Measurements from ENCODE around the gene CAPN15.

Gene CAPN15

GRCh38 chr16:578232-578869, 50.8 kb downstream of the CAPN15 start:
- DNase-seq (ENCODE audit: low read depth): no peak

- no peak for DNase-seq (ENCODE audit: low read depth)
Observed at GRCh38 chr16:578870-579405, 51.4 kb downstream of the CAPN15 start.

- no peak for DNase-seq (ENCODE audit: low read depth)
Observed at GRCh38 chr16:580141-580945, 52.8 kb downstream of the CAPN15 start.

- DNase-seq (ENCODE audit: low read depth): no peak
Observed at GRCh38 chr16:580946-581498, 53.5 kb downstream of the CAPN15 start.

- DNase-seq (ENCODE audit: low read depth): no peak
Observed at GRCh38 chr16:582218-582613, 54.7 kb downstream of the CAPN15 start.

DNA sequence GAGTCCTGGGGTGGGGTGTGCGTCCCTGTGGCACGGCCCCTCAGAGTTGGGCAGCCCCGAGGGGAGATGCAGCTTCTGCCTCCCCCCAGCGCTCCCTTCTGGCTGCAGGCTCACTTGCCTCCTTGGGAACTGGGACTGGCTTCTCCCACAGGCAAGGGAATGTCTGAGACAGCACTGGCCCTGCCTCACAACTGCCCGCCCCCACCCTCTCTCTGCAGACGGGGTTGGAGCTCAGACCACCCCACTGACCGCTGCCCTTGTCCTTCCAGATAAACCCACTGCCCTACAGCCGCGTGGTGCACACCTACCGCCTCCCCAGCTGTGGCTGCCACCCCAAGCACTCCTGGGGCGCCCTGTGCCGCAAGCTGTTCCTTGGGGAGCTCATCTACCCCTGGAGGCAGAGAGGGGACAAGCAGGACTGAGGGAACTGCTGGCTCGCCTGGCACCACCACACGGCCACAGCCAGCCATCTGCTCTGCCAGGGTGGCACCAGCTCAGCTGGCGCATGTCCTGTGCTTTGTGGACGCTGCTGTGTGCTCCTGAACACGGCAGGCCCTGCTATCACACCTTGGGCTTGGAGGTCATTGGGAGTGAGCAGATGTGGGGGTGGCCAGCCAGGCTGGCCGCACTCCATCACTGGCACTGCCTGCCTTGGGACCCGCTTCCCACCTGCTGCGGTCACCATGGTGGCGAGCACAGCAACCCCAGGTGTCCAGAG, 55.3 kb downstream of the CAPN15 start:
- no peak for DNase-seq (ENCODE audit: low read depth)

- no peak for DNase-seq (ENCODE audit: low read depth)
Observed at GRCh38 chr16:583470-583814, 55.9 kb downstream of the CAPN15 start.

DNA sequence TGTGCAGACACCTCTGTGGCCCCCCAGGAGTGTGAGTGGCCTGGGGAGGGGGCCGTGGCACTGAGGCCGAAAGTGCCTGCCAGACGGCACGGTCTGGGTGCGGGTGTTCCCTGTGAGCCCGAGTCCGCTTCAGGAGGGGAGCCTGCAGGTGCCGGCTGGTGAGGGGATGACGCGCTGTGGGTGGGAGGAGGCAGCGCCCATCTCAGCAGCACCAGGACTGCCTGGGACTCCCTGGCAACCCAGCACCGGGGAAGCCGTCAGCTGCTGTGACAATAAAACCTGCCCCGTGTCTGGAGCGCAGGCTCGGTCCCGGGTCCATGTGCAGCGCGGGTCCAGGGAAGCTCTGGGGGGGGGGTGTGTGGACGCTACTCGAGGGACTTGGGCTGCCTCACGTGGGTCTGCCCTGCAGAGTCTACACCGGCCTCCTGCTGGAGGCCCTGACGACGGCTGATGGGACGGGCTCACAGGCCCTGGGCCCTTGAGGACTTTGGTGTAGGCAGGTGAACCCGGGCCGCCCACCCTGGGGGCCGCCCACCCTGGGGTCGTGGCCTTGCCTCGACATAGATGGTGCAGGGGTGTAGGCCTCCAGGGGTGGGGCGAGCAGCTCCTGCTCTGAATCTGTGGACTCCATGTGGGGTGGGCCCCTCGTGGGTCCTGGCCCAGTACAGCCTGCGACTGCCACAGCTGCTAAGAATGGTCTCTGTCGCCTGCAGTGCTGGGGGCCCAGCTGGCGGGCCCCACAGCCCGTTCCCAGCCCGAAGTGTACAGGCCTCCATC, 56.5 kb downstream of the CAPN15 start:
- DNase-seq (ENCODE audit: low read depth): no peak

DNA sequence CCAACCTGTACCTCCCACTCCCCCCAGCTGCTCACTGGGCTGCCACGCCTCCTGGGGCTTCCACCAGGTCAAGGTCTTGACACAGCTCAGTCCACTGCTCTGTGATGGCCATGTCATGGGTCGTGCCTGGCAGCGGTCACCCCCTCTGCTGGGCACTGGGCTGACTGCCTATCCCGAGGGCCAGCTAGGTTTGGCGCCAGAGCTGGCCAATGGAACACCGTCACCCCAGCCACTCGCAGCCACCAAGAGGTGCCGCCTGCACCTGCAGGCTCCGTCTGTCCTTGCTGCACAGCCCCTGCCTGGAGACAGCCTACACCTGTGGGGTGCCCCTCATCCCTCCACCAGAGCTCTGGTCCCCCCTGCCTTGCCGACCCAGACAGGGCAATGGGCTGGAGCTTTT, 57.8 kb downstream of the CAPN15 start:
- DNase-seq (ENCODE audit: low read depth): no peak

- DNase-seq (ENCODE audit: low read depth): no peak
Observed at GRCh38 chr16:586047-586644, 58.6 kb downstream of the CAPN15 start.

- no peak for DNase-seq (ENCODE audit: low read depth)
Observed at GRCh38 chr16:586645-587590, 59.4 kb downstream of the CAPN15 start.

- no peak for DNase-seq (ENCODE audit: low read depth)
Observed at GRCh38 chr16:588639-588888, 61.1 kb downstream of the CAPN15 start.

DNA sequence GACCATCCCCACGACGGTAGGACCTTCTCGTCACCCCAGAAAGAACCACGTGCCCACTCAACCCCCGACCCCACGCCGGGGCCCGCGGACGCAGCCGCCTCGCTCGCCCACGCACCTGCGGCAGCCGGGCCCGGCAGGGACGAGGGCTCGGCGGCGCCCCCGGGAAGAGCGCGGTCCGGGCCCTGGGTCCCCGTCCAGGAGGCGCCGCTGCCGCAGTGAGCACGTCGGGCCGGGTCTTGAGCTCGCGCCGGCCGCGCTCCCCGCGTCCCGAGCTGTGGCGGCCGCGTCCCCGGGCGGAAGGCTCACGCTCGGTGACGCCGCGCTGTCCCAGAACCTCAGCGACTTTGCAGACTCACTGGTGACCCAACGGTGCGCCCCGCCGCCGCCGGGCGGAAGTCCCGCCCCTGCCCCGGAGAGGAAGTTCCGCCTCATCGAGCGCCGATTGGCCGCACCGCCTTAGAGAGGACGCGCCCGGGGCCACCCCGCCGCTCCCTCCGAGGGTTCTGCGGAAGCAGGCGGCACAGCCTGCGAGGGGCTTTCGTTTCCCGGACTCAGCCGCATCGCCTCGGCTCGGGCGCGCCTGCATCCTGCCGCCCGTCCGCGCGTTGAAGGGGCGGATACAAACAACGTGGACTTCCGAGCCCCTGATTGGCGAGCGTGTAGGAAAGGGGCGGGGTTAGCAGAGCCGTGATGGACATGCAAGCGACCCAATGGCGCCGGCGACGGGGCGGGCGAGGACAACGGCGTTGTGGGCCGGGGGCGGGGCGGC, 61.6 kb downstream of the CAPN15 start:
- DNase-seq (ENCODE audit: low read depth): peak; percentile 81

DNA sequence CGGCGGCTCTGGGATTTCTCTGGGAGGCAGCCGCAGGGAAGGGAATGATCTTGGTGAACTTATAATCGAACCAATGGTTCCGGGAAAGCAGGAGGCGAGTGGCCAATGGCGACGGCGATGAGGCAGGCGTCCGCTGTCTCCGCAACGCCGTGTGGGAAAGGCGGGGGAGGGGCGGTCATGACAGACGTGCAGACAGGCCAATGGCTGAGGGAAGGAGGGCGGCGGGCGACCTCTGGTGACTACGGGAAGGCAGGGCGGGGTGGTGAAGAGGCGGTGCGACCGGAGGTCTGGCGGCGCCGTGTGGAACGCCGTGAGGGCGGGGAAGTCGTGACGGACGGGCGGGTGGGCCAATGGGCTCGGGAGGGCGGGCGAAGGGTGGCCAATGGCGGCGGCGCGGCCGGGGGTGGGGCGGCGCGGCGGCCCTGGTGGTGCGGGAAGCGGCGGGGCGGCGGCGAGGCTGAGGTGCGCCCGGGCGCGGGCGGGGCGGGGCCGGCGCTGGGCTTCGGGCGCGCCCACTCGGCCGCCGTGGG, 62.2 kb downstream of the CAPN15 start, which contains the start of gene RAB40C:
Gene RAB40C (plus strand): TSS at position 409 of the 530 bp plus-strand sequence. CDS start 226 bp downstream, outside the sequence.
- peak; percentile 87 for DNase-seq (ENCODE audit: low read depth)

- no peak for DNase-seq (ENCODE audit: low read depth)
Observed at GRCh38 chr16:590188-590814, 62.8 kb downstream of the CAPN15 start.

- no peak for DNase-seq (ENCODE audit: low read depth)
Observed at GRCh38 chr16:590815-591200, 63.3 kb downstream of the CAPN15 start.

GRCh38 chr16:591231-591630, 63.7 kb downstream of the CAPN15 start:
- no peak for DNase-seq (ENCODE audit: low read depth)

DNA sequence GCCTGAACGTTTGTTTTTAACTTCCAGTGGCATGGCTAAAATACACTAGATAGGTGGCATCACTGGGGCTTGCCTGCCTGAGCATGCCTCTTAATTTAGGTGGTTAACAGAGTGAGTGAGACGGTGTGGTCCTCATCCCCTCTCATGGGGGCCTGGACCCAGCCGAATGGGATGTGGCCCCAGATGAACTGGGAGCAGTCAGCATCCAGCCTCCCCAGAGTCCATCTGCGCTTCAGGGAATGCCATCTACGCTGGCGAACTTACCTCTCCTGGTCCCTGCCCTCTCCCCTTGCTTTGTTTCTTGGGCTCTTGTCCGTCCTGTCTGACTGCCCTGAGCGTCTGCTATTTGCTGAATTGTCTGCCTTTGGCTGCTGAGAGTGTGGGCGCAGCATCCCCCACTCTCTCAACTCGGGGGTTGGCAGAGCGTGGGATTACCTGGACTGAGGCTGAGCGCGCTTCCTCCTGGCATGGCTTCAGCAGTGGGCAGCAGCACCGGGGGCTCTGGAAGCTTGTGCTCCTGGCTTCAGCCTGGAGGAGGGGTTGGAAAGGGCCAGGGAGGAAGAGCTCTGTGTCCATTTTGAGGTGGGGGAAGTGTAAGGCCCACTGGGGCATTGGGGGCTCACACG, 64.5 kb downstream of the CAPN15 start:
- no peak for DNase-seq (ENCODE audit: low read depth)

Data from HS-5 (cell line).